GM19238 (cell line): Measurements from ENCODE around the gene MIX23.
"Not testable (repeated sequence)": the region's sequence is repeated elsewhere in the genome, so short reads cannot be mapped to it uniquely, and the experiment has no call there.

Source experiments
- DNase-seq: peaks from one replicate; pipeline ENCODE4 v3.0.0; 2011; ENCODE audit warnings: low spot score; ENCODE audit not compliant: insufficient read length

MIX23 gene

GRCh38 chr3:122392868-122393844 is 10.1 kb upstream of the MIX23 start:
- peak; percentile 17 for DNase-seq

DNA sequence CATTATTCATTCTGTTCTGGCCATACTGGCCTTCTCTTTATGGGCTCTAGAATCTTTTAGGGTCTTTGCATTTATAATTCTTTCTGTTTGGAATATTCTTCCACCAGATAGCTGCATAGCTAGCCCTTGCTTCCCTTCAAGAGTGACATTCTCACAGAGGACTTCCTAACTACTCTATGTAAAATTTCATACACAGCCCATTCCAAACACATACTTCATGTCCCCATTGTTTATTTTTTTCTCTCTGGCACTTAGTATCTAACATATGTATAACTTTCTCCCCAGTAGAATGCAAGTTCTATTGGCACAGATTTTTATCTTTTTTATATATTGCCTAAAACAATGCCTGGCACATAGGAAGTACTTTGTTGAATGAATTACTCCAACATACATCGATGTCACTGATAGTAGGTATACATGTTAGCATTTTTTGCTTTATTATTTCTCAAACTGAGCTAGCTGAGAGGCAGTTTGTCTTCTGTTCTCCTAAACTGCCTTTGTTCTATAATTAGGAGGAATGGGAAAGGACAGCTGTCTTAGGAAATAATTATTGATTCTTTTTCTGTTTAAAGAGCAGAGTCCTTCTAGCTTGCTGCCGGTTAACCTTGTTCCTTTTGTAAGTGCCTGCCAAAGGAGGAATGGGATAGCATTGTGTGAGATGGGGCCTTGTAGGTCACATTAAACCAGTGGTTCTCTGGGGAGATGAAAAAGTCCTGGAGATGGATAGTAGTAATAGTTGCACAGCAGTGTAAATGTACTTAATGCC is 8.8 kb upstream of the MIX23 start:
- no peak for DNase-seq

GRCh38 chr3:122390665-122391064 is 7.6 kb upstream of the MIX23 start:
- no peak for DNase-seq

- no peak for DNase-seq
Observed at GRCh38 chr3:122389892-122390291, 6.9 kb upstream of the MIX23 start.

DNA sequence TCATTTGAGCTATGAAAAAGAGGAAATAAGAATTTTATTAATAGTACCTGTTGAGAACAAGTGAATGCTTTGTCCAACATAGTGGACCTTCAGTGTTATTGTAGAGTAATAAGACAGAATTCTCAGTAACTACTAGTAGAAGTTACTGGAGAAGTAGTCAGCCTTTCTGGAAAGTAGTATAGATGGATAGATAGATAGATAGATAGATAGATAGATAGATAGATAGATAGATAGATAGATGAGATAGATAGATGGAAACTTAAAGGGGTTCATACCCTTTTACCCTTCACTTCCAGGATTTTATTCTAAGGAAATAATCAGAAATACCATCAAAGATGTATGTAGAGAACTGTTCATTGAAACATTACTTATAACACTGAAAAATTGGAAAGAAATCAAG is 6.2 kb upstream of the MIX23 start:
- no peak for DNase-seq

DNA sequence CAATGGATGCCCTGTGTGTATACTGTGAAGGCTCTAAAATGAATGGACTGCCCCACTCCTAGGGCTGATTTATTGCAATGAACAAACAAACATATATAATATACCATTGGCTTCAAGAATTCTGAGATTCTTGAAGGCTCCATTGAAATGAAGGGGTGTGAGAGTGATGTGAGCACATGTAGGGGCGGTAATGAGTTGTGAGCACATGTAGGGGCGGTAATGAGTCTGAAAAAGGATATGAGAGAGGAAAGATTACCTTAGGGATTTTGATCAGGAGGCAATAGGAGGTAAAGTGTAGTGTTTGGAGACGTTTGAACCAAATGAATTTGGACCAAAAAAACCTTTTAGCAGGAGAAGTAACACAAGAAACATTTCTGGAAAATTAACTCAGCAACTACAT is 4.7 kb upstream of the MIX23 start:
- DNase-seq, result no peak

DNA sequence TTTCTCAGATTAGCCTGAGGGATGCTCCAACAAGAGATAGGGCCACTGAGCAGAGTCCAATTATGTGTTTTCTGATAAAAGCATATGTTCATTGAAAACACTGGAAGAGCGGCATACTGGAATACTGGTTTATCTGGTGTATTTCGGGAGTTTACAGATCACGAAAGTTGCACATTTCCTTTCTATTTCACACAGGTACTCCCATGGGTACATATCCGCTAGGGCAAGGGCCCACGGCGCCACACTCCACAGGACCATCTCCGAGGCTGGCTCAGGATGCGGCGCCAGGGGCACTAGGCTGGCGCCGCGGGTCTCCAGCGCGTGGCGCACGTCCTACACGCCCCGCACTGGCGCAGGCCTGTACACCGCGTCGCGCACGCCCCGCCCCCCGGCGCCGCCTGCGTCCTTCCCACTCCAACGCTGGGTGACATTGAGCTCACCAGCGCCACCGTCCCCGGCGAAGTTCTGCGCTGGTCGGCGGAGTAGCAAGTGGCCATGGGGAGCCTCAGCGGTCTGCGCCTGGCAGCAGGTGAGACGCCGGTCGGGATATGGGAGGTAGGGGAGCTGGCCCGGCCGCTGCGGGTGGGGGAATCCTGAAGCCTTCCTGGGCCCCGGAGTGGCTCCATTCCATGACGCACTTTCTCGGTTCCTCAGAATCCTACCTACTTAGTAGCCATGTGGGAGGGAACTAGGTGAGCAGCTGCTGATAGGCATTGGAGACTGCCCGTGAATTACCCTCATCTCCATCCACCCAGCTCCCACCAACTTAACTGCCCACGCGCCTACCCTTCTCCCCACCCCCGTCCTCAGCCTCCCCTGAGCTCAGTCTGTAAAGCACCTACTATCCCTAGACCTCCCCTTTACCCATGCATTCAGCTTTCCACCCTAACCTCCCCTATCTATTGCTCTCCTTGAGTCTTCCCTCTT is 1.0 kb upstream of the MIX23 start, which contains the start of gene FAM162A:
FAM162A (plus strand) TSS at position 412 of the 927 bp plus-strand sequence; CDS start at position 496, 84 bp downstream.
- DNase-seq, result peak; percentile 82

DNA sequence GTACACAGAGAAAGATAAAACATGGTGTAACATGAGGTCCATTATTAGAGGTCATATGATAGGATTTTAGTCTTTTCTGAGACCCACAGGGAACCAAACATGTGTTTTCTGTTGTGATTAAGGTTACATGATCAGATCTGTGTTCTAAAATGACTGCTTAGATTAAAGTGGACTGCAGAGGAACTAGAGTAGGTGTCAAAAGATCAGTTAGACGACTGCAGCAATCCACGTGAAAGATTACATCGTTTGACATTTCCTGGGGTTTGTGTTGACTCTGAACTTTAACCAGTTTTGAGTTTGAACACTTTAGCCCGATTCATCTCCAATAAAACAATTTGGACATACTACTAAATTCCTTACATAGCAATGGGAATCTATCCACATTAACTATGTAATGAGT is 5.1 kb downstream of the MIX23 start:
- no peak for DNase-seq

- no peak for DNase-seq
Observed at GRCh38 chr3:122374034-122374433, 9.0 kb downstream of the MIX23 start.

DNA sequence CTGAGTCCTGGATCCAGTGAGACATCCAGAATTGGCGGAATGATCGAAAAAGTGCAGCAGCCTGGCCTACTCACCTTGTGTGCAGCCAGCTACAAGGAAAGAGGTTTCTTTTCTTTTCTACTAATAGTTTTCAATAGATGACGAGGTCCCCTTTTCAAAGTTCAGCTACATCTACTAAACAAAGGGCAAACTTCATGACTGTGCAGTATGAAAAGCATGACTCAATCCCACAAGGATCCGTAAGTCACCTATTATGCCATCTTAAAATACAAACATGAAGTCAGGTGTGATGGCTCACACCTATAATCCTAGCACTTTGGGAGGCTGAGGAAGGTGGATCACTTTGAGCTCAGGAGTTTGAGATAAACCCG is 16.7 kb downstream of the MIX23 start:
- no peak for DNase-seq

GRCh38 chr3:122365582-122366378 is 17.3 kb downstream of the MIX23 start:
- not testable (repeated sequence) for DNase-seq

- DNase-seq, result no peak
Observed at GRCh38 chr3:122365073-122365472, 18.0 kb downstream of the MIX23 start.

- no peak for DNase-seq
Observed at GRCh38 chr3:122364490-122364889, 18.5 kb downstream of the MIX23 start.

DNA sequence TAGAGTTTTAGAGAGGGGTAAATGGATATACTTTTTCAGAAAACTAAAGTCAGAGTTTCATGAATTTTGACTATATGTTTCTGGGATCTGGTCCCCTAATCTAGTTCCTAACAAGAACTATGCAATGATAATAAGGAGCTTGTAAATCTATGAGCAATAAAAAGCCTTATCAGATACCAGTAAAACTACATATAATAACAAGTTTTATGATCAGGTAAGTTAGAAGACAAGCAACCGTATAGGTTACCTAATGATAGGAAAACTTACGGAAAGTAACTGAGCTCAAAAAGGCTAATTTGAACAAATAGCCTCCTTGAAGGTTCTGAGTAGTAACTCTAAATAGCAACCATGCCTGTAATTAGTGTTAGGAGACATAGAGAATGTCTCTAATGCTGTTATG is 21.0 kb downstream of the MIX23 start:
- DNase-seq, result no peak

DNA sequence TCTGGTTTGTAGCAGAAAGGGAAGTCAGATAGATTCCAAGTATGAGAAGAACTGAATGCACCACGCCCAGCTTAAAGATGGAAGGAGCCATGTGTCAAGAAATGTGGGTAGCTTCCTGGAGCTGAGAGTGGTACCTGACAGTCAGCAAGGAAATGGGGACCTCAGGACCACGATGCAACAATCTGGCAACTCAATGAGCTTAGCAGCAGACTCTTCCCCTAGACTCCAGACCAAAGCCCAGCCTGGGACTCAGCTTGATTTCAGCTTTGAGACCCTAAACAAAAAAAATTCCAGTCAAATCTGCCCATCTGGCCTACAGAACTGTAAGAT is 24.4 kb downstream of the MIX23 start:
- no peak for DNase-seq

DNA sequence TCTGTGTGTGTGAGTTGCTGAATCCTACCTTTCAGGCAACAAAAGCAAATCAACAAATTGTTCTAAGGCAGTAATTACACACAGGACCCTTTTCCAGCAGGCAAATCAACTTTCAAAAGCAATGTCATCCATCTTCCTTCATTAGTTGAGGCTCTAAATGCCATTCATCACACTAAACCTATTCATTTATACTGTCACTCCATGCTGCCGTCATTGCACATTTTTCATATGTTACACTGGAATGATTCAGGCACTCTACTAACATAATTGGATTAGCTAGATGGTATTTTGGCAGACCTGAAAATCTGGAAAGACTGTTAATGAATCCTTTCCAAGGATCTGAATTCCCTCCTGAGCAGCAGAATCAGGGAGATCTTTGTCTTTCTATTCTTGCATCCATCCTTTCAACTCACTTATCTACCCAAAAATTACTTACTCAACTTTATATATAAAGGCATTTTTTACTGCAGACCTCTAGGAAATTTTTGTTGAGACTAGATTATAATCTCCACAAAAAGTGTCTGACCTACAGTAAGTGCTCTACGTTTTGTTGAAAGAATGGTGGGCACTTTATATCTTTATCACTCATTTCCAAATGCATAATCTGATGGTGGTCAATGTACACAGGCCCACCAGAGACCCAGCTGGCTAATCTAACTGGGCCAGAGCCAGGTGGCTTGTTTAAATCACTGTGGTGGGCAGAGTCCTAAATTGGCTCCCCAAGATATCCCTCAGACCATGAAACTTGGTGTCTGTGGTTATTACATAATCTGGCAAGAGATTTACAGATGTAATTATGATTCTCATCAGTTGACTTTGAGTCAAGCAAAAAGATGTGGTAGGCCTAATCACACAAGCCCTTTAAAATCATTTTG is 25.0 kb downstream of the MIX23 start:
- no peak for DNase-seq

- no peak for DNase-seq
Observed at GRCh38 chr3:122356402-122356801, 26.6 kb downstream of the MIX23 start.

DNA sequence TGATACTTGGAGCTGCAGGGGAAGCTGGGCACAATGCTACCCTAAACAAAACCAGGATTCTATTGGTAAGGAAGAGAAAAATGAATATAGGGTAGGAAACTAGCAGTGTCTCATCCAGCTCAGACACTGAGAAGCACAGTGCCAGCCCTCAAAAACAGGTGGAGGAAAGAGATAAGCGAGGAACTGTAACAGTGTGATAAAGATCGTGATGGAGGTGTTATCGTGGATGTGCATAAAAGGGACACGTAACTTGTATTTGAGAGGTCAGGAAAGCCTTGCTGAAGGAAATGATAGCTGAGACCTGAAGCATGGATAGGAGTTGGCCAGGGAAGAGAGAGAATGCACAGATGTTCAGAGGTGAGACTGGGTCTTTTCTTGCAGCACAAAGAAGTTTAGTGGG is 27.4 kb downstream of the MIX23 start:
- DNase-seq, result no peak

- DNase-seq, result no peak
Observed at GRCh38 chr3:122353893-122354401, 29.1 kb downstream of the MIX23 start.
